ENCODE measurements around the gene HYI.

HYI gene

DNA sequence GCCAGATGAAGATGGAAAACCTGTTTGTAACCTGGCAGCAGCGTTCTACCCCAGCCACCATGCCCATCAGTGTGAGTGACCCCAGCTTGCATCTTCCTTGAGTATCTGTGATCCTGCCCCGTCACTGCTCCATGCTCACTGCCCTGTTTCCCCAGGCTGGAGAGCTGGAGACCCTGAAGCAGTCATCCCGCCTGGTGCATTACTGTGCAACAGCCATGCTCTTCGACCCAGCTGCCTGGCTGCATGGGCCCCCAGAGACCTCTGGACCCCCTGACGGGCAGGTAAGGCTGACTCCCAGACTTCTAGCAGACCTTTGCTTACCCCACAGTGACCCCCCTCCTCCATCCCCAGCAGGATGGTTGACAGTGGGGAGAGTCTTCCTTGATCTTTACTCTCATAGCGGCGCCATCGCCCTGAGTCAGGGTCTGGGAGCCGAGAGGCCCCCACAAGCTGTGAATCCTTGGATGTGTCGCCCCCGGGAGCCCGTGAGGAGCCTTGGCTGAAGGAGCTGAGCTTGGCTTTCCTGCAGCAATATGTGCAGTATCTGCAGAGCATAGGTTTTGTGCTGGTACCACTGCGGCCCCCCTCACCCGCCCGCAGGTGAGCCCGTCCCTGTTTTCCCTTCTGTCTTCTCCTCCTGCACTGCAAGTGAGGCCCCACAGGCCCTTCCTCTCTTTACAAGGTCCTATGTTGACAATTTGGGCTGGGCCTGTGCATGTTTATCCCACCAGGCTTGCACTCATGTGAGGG is 10.4 kb downstream of the HYI start:
- no peak overlapping the region for H3K4me3 ChIP-seq (ENCODE audit: low read length)
- no peak for DNase-seq (ENCODE audit: low read depth)
- TF ChIP-seq, protein P1, sequence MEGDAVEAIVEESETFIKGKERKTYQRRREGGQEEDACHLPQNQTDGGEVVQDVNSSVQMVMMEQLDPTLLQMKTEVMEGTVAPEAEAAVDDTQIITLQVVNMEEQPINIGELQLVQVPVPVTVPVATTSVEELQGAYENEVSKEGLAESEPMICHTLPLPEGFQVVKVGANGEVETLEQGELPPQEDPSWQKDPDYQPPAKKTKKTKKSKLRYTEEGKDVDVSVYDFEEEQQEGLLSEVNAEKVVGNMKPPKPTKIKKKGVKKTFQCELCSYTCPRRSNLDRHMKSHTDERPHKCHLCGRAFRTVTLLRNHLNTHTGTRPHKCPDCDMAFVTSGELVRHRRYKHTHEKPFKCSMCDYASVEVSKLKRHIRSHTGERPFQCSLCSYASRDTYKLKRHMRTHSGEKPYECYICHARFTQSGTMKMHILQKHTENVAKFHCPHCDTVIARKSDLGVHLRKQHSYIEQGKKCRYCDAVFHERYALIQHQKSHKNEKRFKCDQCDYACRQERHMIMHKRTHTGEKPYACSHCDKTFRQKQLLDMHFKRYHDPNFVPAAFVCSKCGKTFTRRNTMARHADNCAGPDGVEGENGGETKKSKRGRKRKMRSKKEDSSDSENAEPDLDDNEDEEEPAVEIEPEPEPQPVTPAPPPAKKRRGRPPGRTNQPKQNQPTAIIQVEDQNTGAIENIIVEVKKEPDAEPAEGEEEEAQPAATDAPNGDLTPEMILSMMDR (conservative IDR thresholded peaks at IDR 0.05; ENCODE audit: low read depth, low read length) = no peak

DNA sequence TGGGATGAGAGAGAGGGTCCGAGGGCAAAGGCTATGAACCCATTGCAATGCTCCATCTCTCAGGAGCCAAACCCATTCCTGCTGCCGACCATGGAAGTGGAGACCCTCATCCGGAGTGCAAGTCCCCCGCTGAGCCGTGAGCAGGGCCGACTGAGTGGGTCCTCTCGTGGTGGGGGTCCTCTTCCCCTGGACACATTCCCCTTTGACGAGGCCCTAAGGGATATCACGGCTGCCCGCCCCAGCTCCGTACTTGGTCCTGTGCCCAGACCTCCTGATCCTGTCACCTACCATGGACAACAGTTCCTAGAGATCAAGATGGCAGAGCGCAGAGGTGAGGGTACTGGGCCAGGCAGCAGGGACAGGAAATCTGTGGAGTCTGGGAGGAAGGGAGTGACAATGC is 11.0 kb downstream of the HYI start:
- TF ChIP-seq, protein P1 (conservative IDR thresholded peaks at IDR 0.05; ENCODE audit: low read depth, low read length) = no peak
- no peak overlapping the region for H3K4me3 ChIP-seq (ENCODE audit: low read length)
- DNase-seq (ENCODE audit: low read depth) = no peak

DNA sequence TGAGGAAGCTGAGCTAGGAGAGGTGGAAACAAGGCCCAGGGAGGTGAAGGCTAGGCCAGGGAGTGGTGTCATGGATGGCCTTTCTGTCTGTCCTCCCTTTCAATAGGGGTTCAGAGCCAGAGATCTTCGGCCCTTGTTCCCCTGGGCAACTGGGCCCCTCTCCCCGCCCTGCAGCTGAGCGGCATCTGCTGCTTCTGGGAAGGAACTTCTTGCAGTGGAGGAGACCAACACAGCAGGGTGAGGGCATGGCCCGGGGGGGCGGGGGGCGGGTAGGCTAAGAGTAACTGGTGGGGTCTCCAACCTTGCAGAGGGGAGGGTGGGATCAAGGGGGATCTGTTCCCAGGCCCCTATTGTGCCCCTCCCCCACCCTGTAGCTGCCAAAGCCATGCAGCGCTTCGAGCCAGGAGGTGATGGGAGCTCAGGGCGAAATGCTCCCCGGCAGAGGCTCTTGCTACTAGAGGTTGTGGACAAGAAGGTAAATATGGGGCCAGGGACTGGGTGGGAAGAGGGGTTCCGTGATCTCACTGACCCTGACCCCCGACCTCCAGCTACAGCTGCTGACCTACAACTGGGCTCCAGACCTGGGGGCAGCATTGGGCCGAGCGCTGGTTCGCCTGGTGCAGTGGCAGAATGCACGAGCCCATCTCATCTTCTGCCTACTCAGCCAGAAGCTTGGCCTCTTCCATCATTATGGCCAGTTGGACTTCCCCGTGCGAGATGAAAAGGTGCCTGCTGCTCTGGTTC is 11.7 kb downstream of the HYI start:
- TF ChIP-seq, protein P1 (conservative IDR thresholded peaks at IDR 0.05; ENCODE audit: low read depth, low read length) = no peak
- no peak overlapping the region for H3K4me3 ChIP-seq (ENCODE audit: low read length)
- no peak for DNase-seq (ENCODE audit: low read depth)

DNA sequence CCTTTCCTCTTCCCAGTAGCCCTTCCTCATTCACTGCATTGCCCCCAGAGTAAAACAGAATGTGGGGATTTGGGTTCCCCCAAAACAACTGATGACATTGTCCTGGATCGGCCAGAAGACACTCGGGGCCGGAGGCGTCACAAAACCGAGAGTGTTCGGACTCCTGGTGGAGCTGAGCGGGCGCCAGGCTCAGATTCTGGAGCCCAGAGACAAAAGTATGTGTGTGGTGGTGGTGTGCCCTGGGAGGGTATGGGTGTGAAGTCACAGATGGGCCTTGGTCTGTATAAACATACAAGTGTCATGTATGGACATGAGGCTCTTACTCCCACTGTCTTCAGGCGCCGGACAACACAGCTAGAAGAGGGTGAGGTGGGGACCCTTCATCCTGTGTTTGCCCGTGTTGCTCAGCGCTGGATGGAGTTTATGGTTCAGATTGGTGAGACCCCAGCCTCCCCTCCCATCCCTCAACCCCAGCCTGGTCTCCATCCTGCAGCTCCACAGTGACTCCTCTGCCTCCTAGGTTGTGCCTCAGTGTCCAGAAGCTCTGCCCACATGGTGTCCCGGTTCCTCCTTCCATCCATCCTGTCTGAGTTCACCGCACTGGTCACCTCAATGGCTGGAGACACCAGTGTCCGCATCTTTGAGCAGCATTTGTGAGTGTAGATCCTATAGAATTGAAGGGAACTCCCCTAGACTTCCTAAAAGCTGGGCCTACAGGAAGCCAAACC is 12.4 kb downstream of the HYI start:
- no peak for DNase-seq (ENCODE audit: low read depth)
- TF ChIP-seq, protein P1 (conservative IDR thresholded peaks at IDR 0.05; ENCODE audit: low read depth, low read length) = no peak
- H3K4me3 ChIP-seq (ENCODE audit: low read length) = no peak overlapping the region

DNA sequence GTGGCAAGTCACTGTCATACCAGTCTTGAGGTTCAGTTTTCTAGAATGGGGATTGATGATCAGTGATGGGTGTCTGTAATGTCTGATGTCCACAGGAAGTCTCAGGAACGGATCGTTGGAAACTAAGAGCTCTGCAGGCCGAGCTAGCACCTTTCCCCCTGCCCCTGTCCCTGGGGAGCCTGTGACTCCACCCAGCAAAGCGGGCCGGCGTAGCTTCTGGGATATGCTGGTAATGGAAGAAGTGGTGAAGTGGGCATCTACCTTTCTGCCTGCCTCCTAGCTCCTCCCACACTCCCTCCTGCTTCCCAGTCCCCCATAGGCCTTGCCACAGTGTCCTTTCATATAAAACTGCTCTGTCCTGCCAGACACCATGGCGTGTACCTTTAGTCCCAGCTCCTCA is 13.4 kb downstream of the HYI start:
- DNase-seq (ENCODE audit: low read depth) = no peak
- TF ChIP-seq, protein P1 (conservative IDR thresholded peaks at IDR 0.05; ENCODE audit: low read depth, low read length) = no peak
- no peak overlapping the region for H3K4me3 ChIP-seq (ENCODE audit: low read length)

DNA sequence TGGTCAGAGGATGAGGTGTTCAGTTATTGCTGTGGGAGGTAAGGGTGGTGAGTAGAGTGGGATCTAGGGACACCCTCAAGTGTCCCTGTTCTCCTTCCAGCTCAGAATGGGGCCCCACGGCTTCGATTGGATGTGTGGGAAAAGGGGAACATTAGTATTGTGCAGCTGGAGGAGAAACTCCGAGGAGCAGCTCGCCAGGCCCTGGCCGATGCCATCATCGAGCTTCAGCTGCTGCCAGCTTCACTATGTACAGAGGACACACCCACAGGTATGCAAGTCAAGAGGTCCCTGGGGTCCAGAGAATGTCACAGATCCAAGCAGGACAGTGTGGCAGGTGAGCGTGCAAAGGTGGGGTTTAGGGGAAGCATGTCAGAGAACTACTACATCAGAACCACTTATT is 13.9 kb downstream of the HYI start:
- TF ChIP-seq, protein P1 (conservative IDR thresholded peaks at IDR 0.05; ENCODE audit: low read depth, low read length) = no peak
- H3K4me3 ChIP-seq (ENCODE audit: low read length) = no peak overlapping the region
- DNase-seq (ENCODE audit: low read depth) = no peak

Measured in retinal pigment epithelial cell (primary cell).